Subcutaneous abdominal adipose tissue (tissue), 5 donors: ENCODE data around the gene C1orf21.
A peak's percentile ranks its signal among the peaks of the same experiment; 100 is the strongest.

Source experiments
- H3K27ac ChIP-seq: one replicate; pipeline ENCODE4 v1.7.0; 2013; ENCODE audit warnings: low read depth, mild to moderate bottlenecking, inconsistent platforms, low read length, moderate library complexity
- H3K27me3 ChIP-seq, 5 donors: one replicate each; pipeline ENCODE4 v1.7.0; 2013; ENCODE audit warnings: low read length in 5 of 5, inconsistent platforms in 1 of 5; ENCODE audit not compliant: control insufficient read depth in 5 of 5, insufficient read depth in 4 of 5
- H3K36me3 ChIP-seq, 5 donors: one replicate each; pipeline ENCODE4 v1.7.0; 2013; ENCODE audit warnings: low read length in 5 of 5; ENCODE audit not compliant: control insufficient read depth in 5 of 5, insufficient read depth in 5 of 5
- H3K4me1 ChIP-seq, 5 donors: one replicate each; pipeline ENCODE4 v1.7.0; 2013; ENCODE audit warnings: low read length in 5 of 5, mild to moderate bottlenecking in 3 of 5, moderate library complexity in 1 of 5; ENCODE audit not compliant: control insufficient read depth in 5 of 5, insufficient read depth in 5 of 5
- H3K4me3 ChIP-seq, 5 donors: one replicate each; pipeline ENCODE4 v1.7.0; 2013; ENCODE audit warnings: low read length in 5 of 5, low read depth in 1 of 5
- H3K9ac ChIP-seq, 5 donors: one replicate each; pipeline ENCODE4 v1.7.0; 2013; ENCODE audit warnings: low read length in 5 of 5, mild to moderate bottlenecking in 4 of 5, moderate library complexity in 3 of 5
- H3K9me3 ChIP-seq, 5 donors: one replicate each; pipeline ENCODE4 v1.7.0; 2013; ENCODE audit warnings: low read length in 5 of 5; ENCODE audit not compliant: control insufficient read depth in 5 of 5
- donor health status: healthy.
- donor health status: healthy.
- donor health status: healthy.
- donor health status: healthy.
- donor health status: healthy.

The C1orf21 gene

DNA sequence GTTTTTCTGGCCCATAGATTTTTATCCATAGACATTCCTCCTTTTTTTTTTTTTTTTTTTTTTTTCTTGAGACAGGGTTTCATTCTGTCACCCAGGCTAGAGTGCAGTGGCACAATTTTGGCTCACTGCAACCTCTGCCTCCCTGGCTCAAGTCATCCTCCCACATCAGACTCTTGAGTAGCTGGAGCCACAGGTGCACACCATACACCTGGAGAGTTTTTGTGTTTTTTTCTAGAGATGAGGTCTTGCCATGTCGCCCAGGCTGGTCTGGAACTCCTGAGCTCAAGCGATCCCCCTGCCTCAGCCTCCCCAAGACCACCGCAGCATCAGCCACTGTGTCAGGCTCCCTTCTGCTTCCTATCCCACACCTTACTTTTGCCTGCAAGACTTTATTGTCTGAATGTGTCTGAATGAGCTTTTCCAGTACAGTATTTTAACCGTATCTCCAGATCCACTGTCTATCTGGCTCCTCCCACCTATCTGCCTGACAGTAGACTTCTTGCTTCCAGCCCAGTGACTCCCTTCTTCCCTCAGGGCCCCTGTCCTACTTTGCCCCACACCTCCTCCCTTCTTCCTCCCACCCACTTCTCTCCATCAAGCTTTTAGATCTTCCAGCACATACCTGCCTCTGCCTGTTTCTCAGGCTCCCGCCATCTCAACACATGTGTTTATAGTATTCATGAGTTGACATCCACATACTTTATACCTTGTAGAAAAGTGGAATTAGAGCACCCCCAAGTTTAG, 6.1 kb downstream of the C1orf21 start:
- Histone ChIP-seq H3K9me3 (no peaks in the 10 kb centered on the region), H3K9ac (no peak overlapping the region), H3K4me3 (no peak overlapping the region), H3K27me3 (no peaks in the 10 kb centered on the region), H3K36me3 (no peaks in the 10 kb centered on the region), H3K27ac (peak overlapping the region; percentile 4), H3K4me1 (peaks cover 2 to 25% (median 4%) of the 10 kb centered on the region in 5 donors)

- Histone ChIP-seq H3K9me3 (no peaks in the 10 kb centered on the region), H3K4me1 (peaks cover 0 to 21% (median 2%) of the 10 kb centered on the region in 5 donors), H3K27me3 (no peaks in the 10 kb centered on the region), H3K36me3 (no peaks in the 10 kb centered on the region), H3K9ac (peak overlapping the region in 1 of 5 donors; percentile 33), H3K27ac (no peak overlapping the region), H3K4me3 (no peak overlapping the region)
Observed at GRCh38 chr1:184393962-184394361, 7.1 kb downstream of the C1orf21 start.

- Histone ChIP-seq H3K9me3 (no peaks in the 10 kb centered on the region), H3K4me3 (no peak overlapping the region), H3K36me3 (no peaks in the 10 kb centered on the region), H3K27me3 (no peaks in the 10 kb centered on the region), H3K27ac (no peak overlapping the region), H3K4me1 (peaks cover 0 to 7% (median 2%) of the 10 kb centered on the region in 5 donors), H3K9ac (no peak overlapping the region)
Observed at GRCh38 chr1:184395370-184395769, 8.5 kb downstream of the C1orf21 start.

DNA sequence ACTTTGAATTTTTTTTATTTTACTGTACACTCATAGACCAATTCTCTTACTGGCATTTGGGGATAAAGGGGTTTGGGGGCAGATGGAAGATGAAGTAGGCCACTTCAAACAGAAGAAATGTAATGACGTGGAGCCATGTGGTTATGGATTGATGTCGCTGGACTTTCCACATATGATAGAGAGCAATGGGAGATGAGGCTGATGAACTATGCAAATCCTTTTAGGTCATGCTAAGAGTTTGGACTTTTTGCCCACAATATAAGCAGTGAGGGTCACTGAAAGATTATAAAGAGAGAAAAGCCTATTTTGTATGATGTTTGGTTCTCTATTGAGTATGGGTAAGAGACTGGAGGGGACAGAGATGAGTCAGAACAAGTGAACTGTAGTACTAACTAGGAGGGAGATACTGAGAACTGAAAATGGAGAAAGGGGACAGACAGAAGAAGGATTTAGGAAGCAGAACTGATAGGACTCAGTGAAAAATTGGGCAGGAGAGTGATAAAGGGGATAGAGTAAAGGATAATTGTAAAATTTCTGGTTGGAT, 9.2 kb downstream of the C1orf21 start:
- Histone ChIP-seq H3K4me3 (no peak overlapping the region), H3K27ac (no peak overlapping the region), H3K9ac (no peak overlapping the region), H3K9me3 (no peaks in the 10 kb centered on the region), H3K36me3 (no peaks in the 10 kb centered on the region), H3K4me1 (peaks cover 0 to 7% (median 2%) of the 10 kb centered on the region in 5 donors), H3K27me3 (no peaks in the 10 kb centered on the region)

GRCh38 chr1:184399192-184399847, 12.5 kb downstream of the C1orf21 start:
- Histone ChIP-seq H3K9ac (no peak overlapping the region), H3K27ac (peak overlapping the region; percentile 4), H3K4me3 (no peak overlapping the region), H3K9me3 (no peaks in the 10 kb centered on the region), H3K36me3 (no peaks in the 10 kb centered on the region), H3K27me3 (no peaks in the 10 kb centered on the region), H3K4me1 (peaks cover 2 to 5% (median 3%) of the 10 kb centered on the region in 5 donors)

- Histone ChIP-seq H3K4me1 (peaks cover 2 to 29% (median 25%) of the 10 kb centered on the region in 5 donors), H3K27ac (peak overlapping the region; percentile 14), H3K4me3 (no peak overlapping the region), H3K27me3 (no peaks in the 10 kb centered on the region), H3K9ac (no peak overlapping the region), H3K36me3 (no peaks in the 10 kb centered on the region), H3K9me3 (no peaks in the 10 kb centered on the region)
Observed at GRCh38 chr1:184403961-184404726, 17.3 kb downstream of the C1orf21 start.

- H3K9ac ChIP-seq: no peak overlapping the region
- no peak overlapping the region for H3K4me3 ChIP-seq
- H3K9me3 ChIP-seq: no peaks in the 10 kb centered on the region
- H3K27me3 ChIP-seq: no peaks in the 10 kb centered on the region
- peak overlapping the region; percentile 14 for H3K27ac ChIP-seq
- no peaks in the 10 kb centered on the region for H3K36me3 ChIP-seq
- H3K4me1 ChIP-seq: peaks cover 2 to 30% (median 26%) of the 10 kb centered on the region in 5 donors
Observed at GRCh38 chr1:184404727-184405027, 17.8 kb downstream of the C1orf21 start.

DNA sequence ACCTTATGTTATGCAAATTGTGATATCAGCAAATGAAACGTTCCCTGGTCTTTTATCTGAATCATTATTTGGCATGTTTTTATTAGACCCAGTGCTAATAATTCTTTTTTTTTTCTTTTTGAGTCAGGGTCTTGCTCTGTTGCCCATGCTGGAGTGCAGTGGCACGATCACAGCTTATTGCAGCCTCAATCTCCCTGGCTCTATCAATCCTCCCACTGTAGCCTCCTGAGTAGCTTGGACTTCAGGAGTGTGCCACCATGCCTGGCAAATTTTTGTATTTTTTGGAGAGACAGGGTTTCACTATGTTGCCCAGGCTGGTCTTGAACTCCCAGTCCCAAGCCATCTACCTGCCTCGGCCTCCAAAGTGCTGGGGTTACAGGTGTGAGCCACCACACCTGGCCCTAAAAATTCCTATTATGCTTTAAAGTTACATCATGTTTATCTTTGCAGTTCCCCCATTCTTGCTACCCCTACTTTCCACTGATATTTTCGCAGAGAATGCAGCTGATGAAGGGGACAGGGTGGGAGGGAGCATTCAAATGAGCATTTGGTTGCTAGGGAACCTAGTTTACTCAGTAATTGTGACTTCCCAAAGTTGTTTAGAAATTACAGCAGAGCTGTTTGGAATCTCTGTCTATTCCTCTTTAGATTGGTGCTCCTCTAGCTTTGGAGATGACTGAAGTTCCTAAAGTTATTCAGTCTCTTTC, 18.4 kb downstream of the C1orf21 start:
- no peak overlapping the region for H3K4me3 ChIP-seq
- no peaks in the 10 kb centered on the region for H3K36me3 ChIP-seq
- H3K27me3 ChIP-seq: no peaks in the 10 kb centered on the region
- no peaks in the 10 kb centered on the region for H3K9me3 ChIP-seq
- H3K27ac ChIP-seq: peak overlapping the region; percentile 14
- H3K9ac ChIP-seq: no peak overlapping the region
- H3K4me1 ChIP-seq: peaks cover 2 to 30% (median 26%) of the 10 kb centered on the region in 5 donors

DNA sequence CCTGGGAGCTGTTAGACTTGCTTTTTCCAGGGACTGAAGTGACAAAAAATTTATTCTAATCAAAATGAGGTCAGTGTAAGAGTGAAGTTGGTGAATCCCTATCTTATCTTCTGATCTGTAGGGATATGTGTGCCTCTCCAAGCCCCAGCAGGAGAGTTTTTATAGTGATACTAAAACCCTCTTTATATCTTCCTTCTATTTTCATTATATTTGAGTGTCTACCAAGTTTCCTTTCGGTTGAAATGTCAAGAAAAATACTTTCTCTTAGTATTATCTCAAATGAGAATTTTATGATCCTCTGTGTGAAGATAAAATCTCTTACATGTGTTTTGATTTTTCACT, 18.9 kb downstream of the C1orf21 start:
- H3K27ac ChIP-seq: no peak overlapping the region
- no peak overlapping the region for H3K4me3 ChIP-seq
- H3K27me3 ChIP-seq: no peaks in the 10 kb centered on the region
- peaks cover 2 to 30% (median 26%) of the 10 kb centered on the region in 5 donors for H3K4me1 ChIP-seq
- no peak overlapping the region for H3K9ac ChIP-seq
- no peaks in the 10 kb centered on the region for H3K9me3 ChIP-seq
- no peaks in the 10 kb centered on the region for H3K36me3 ChIP-seq
